Adipocyte (in vitro differentiated cells): Measurements from ENCODE around the gene DNTTIP2.
"Not testable (repeated sequence)": the region's sequence is repeated elsewhere in the genome, so short reads cannot be mapped to it uniquely, and the experiment has no call there.

Source experiments
- DNase-seq: peaks from one replicate; pipeline ENCODE4 v3.0.0-alpha.2; 2015; ENCODE audit warnings: low read depth
- H3K27me3 ChIP-seq: replicated peaks from 2 replicates; pipeline ENCODE4 v1.7.0; 2013; ENCODE audit warnings: mild to moderate bottlenecking, low read length, moderate library complexity; ENCODE audit not compliant: control insufficient read depth, insufficient read depth
- H3K36me3 ChIP-seq: 2 replicates; pipeline ENCODE4 v1.7.0; 2013; ENCODE audit warnings: low read length, mild to moderate bottlenecking, moderate library complexity; ENCODE audit not compliant: control insufficient read depth, insufficient read depth, severe bottlenecking
- H3K4me1 ChIP-seq: 2 replicates; pipeline ENCODE4 v1.7.0; 2013; ENCODE audit warnings: mild to moderate bottlenecking, low read length, moderate library complexity; ENCODE audit not compliant: control insufficient read depth, insufficient read depth
- H3K4me3 ChIP-seq: 2 replicates; pipeline ENCODE4 v1.7.0; 2013; ENCODE audit warnings: mild to moderate bottlenecking, low read length, moderate library complexity
- H3K9ac ChIP-seq: 2 replicates; pipeline ENCODE4 v1.7.0; 2013; ENCODE audit warnings: mild to moderate bottlenecking, low read length, moderate library complexity
- H3K9me3 ChIP-seq: 2 replicates; pipeline ENCODE4 v1.7.0; 2013; ENCODE audit warnings: mild to moderate bottlenecking, low read length, moderate library complexity; ENCODE audit not compliant: control insufficient read depth

DNTTIP2 gene

DNA sequence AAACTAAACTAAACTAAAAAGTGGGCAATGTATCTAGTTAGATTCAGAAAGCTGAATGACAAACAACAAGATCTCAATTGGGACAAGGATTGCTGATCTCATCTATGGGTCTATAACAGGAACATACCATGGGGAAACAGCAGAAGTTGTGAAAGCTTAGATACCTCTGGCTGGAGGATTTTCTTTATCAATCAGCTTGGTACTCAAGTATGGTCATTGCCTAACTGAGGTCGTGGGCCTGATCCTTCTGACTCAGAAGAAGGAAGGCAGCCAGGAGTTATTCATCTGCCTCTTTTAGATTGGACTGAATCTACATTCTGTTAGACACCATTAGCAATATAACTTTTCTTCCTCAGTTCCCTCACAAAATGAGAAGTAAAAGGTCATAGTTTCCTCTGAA lies 39.7 kb downstream of the DNTTIP2 start:
- Histone ChIP-seq H3K9me3 (no peaks in the 10 kb centered on the region), H3K36me3 (no peaks in the 10 kb centered on the region), H3K4me1 (peaks cover 28% of the 10 kb centered on the region), H3K9ac (no peak overlapping the region), H3K4me3 (no peak overlapping the region), H3K27me3 (no peaks in the 10 kb centered on the region)
- peak; percentile 83 for DNase-seq

DNA sequence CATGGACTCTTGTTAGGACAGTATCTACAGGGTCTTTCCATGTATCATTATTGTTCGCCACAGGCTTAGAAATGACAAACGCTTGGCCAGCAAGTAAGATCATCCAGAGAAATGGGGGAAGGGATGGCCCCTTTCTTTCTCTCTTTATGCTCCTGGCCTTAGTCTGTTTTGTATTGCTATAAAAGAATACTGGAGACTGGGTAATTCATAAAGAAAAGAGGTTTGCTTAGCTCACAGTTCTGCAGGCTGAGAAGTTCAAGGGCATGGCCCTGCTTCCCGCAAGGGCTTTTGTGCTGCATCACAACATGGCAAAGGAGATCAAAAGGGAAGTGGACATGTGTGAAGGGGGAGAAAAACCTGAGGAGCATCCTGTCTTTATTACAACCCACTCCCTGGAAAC lies 41.0 kb downstream of the DNTTIP2 start:
- Histone ChIP-seq H3K9ac (no peak overlapping the region), H3K36me3 (no peaks in the 10 kb centered on the region), H3K4me3 (no peak overlapping the region), H3K27me3 (no peaks in the 10 kb centered on the region), H3K4me1 (peaks cover 18% of the 10 kb centered on the region), H3K9me3 (peaks cover 5% of the 10 kb centered on the region)
- DNase-seq, result no peak

DNA sequence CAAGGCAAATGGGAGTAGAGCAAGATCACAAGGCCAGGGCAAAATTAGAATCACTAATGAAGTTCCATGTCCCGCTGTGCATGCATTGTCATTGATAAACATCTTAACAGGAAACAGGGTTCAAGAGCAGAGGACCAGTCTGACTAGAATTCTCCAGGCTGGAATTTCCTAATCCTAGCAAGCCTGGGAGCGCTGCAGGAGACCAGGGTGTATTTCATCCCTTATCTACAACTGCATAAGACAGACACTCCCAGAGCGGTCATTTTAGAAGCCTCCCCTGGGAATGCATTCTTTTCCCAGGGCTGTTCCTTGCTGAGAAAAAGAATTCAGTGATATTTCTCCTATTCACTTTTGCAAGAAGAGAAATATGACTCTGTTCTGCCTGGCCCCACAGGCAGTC lies 45.7 kb downstream of the DNTTIP2 start:
- not testable (repeated sequence) for H3K36me3 ChIP-seq, H3K9ac ChIP-seq, H3K4me1 ChIP-seq, H3K4me3 ChIP-seq, H3K27me3 ChIP-seq, H3K9me3 ChIP-seq, DNase-seq

DNA sequence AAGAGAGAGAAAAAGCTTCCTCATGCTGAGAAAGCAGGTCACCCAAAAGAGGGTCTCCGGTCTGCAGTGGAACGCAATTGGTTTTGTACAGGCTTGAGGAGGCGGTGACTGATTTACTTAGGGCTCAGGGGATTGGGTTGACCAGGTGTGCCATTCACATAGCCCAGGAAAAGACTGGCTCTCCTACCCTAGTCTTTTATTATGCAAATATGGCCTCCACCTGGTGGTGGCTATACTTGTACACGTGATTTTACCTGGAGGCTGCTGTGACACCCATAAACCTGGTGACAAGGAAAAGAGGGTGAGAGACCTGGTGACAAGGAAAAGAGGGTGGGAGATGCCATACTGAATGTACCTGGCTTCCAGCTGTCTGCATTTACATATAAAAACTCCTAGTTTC lies 49.9 kb downstream of the DNTTIP2 start:
- peaks cover 14% of the 10 kb centered on the region for H3K4me1 ChIP-seq
- no peak overlapping the region for H3K9ac ChIP-seq
- H3K9me3 ChIP-seq, result peaks cover 7% of the 10 kb centered on the region
- no peak overlapping the region for H3K4me3 ChIP-seq
- no peak for DNase-seq
- H3K27me3 ChIP-seq, result no peaks in the 10 kb centered on the region
- no peaks in the 10 kb centered on the region for H3K36me3 ChIP-seq

DNA sequence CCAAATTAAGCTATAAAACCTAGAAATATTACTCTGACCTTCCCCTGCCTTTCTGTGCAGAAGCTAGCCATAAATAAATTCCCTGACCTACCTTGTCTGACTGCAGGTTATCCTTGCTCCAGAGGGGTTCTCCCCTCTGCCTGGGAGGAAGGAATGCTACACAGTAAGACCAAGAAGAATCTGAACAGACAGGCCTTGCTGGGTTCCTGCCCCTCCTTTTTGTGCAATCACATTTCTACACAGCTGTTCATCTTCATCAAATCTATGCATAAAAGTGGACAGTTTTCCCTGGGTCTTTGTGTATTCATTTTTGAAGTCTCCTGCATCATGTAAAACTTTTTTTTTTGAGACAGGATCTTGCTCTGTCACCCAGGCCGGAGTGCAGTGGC lies 50.6 kb downstream of the DNTTIP2 start:
- DNase-seq, result peak; percentile 22

DNA sequence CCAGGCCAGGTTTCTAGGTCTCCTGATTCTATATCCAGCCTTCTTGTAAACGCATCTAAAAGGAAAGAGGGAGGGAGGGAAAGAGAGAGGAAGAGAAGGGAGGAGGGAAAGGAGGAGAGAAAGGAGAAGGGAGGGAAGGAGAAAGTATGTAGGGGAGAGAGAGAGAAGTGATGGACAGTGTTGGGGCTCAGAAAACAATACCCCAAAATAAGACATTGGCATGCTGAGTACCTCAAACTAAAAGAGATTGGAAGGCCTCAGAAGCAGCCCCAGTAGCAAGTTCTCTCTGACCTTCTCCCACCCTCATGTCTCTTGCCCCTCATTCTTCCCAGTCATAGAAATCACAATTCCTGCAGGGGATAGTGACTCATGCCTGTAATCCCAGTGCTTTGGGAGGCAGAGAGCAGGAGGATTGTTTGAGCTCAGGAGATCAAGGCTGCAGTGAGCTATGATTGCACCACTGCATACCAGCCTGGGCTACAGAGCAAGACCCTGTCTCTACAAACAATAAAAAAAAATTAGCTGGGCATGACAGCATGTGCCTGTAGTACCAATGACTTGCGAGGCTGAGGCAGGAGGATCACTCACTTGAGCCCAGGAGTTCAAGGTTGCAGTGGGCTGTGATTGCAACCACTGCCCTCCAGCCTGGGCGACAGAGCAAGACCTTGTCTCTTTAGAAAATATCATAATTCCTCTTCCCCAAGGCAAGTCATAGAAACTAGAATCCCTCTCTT lies 51.2 kb downstream of the DNTTIP2 start:
- DNase-seq, result peak; percentile 66
- H3K4me3 ChIP-seq, result no peak overlapping the region
- peaks cover 14% of the 10 kb centered on the region for H3K4me1 ChIP-seq
- no peaks in the 10 kb centered on the region for H3K36me3 ChIP-seq
- H3K27me3 ChIP-seq, result no peaks in the 10 kb centered on the region
- H3K9me3 ChIP-seq, result peaks cover under 1% of the 10 kb centered on the region
- no peak overlapping the region for H3K9ac ChIP-seq

More for the DNA sequence above, 50.6 kb downstream of the DNTTIP2 start:
- Histone ChIP-seq H3K4me1 (peaks cover 14% of the 10 kb centered on the region), H3K27me3 (no peaks in the 10 kb centered on the region), H3K9ac (no peak overlapping the region), H3K36me3 (no peaks in the 10 kb centered on the region), H3K9me3 (peaks cover 6% of the 10 kb centered on the region), H3K4me3 (no peak overlapping the region)

DNA sequence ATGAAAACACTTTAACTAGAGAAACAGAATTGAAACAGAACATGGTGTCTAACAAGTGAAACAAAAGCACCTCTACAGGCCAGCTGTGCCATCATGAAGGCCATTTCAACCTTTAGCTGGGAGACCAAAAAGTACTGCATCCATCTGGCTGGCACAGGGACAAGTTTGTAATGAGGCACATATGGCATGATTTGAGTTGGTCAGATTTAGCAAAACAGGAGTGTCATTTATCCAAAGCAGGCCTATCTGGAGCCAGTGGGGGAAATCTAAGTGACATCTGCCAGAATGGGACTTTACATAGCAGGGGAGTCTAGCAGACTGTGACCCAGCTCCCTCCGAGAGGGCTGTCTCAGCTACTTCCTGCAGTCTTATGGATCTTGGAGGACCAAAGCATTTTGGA lies 51.9 kb downstream of the DNTTIP2 start:
- Histone ChIP-seq H3K27me3 (no peaks in the 10 kb centered on the region), H3K36me3 (no peaks in the 10 kb centered on the region), H3K9me3 (no peaks in the 10 kb centered on the region), H3K9ac (no peak overlapping the region), H3K4me1 (peaks cover 14% of the 10 kb centered on the region), H3K4me3 (no peak overlapping the region)
- peak; percentile 72 for DNase-seq

DNA sequence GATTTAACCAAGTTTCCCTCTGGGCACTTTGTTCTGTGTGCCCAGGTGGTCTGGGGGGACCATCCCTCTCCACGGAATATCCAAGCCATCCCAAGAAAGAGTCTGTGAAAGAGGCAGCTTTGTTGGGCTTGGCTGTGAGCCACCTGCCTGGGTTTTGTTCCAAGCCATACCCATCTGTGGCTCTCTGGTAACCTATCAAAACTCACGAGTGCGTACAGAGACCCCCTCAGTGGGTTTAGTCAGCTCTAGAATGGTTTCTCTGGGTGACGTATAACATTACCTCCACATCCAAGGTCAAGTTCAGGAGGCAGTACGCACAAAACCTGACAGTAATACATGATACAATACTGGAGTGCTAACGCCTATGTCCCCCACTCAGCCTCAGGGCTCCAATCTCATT lies 54.2 kb downstream of the DNTTIP2 start:
- DNase-seq, result no peak
- Histone ChIP-seq H3K36me3 (no peaks in the 10 kb centered on the region), H3K9me3 (no peaks in the 10 kb centered on the region), H3K9ac (no peak overlapping the region), H3K4me1 (peaks cover 14% of the 10 kb centered on the region), H3K27me3 (no peaks in the 10 kb centered on the region), H3K4me3 (no peak overlapping the region)

DNA sequence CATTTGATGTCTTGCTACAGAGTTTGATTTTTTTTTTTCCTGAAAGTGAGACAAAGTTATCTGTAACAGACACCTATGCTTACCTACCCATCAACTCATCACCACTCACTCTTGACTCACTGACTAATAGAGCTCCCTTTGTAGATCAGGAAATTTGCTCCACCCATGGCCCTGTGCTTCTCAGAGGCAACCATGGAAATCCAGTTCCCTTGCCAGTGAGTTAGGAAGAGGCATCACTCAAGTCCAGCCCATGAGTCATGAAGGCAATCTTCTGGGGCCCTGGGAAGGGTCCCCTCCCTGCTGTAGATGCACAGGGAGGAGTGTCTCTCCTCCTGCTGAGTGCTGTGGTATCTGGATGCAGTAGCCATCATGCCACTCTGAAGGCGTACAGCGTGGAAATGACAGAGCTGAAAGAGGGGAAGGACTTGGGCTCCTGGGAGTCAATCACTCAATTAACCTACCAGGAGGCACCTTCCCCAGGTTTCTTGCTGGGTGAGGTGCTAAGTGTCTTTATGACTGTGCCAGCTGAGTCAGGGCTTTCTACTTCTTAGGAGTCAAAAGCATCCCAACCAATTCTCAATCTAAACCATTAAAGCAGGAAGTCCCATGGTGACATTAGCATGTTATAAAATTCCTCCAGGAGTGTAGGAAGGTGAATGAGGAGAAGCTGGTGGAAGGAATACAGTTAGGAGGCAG lies 56.1 kb downstream of the DNTTIP2 start:
- no peaks in the 10 kb centered on the region for H3K9me3 ChIP-seq
- DNase-seq, result no peak
- peaks cover 8% of the 10 kb centered on the region for H3K4me1 ChIP-seq
- H3K9ac ChIP-seq, result no peak overlapping the region
- H3K27me3 ChIP-seq, result no peaks in the 10 kb centered on the region
- H3K36me3 ChIP-seq, result no peaks in the 10 kb centered on the region
- no peak overlapping the region for H3K4me3 ChIP-seq

DNA sequence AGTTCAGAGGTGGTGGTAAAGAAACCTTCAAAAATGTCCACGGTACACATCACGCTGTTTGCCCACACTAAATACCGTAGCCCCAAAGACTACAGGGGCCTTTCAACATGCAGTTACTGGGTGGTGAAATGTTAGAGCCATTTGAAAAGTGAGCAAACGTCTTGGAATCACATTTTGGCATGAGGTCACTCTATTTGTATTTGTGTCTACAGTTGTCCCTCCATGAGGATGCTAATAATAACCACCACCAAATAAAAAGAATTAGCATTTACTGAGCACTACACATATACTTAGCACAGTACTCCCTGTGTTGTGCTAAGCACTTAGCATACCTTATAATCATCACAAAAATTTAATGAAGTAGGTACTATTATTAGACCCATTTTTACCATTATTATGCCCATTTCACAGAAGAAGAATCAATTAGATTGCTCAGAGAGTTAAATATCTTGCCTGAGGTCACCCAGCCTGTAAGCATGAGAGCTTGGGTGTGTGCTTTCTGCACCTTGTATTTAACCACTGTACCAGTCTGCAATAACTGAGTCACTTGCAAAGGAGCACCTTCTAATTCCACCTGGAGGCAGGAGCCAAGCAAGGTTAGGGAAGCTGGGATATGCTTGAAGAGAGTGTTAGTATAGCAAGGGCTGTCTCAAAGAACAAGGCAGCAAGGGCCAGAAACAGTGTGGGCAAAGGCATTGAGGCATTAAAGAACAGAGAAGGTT lies 57.4 kb downstream of the DNTTIP2 start:
- Histone ChIP-seq H3K27me3 (no peaks in the 10 kb centered on the region), H3K9me3 (no peaks in the 10 kb centered on the region), H3K4me3 (no peak overlapping the region), H3K9ac (no peak overlapping the region), H3K36me3 (no peaks in the 10 kb centered on the region), H3K4me1 (peaks cover 8% of the 10 kb centered on the region)
- no peak for DNase-seq

DNA sequence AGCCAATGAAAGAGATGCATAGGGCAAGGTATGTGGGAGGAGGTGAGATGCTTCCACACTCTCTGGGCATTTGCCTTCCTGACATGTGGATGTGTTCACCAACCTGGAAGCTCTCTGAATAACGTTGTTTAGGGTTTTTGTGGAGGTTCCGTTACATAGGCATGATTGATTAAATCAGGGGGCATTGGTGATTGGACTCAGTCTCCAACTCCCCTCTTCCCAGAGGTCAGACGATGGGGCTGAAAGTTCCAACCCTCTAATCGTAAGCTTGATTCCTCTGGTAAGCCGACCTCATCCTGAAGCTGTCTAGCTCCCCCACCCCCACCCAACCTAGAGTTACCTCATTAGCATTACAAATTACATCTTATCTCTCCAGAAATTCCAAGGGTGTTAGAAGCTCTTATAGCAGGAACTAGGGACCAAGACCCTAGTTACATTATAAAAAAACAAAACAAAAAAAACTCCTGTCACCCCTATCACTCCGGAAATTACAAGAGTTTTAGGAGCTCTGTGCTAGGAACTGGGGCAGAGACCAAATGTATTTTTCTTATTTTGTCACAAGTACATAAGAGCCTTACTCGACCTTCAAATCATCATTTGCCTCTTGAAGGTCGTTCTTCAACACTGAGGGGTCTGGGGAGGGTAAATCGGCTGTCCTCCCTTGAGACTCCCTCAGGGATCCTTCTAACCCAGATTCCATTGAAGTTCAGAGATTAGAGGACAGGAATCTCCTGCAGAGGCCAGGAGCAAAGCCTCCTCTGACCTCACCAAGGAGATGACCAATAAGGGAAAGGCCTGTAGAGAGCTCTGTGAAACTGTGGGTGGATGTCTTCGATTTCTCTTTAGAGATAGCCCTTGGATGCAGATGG lies 58.2 kb downstream of the DNTTIP2 start:
- Histone ChIP-seq H3K9ac (no peak overlapping the region), H3K4me3 (no peak overlapping the region), H3K27me3 (no peaks in the 10 kb centered on the region), H3K36me3 (no peaks in the 10 kb centered on the region), H3K4me1 (peaks cover 8% of the 10 kb centered on the region), H3K9me3 (no peaks in the 10 kb centered on the region)
- no peak for DNase-seq
